K562 (cell line): Measurements from ENCODE around the gene NAT8L. TPM values are rescaled to one million over a fixed set of nuclear protein-coding genes. Genes with fewer than 3 reads are reported as not detected.

ENCODE experiments used
- ATAC-seq: fragments of 200-7000 bp; cut with Tn5 transposase; 3 replicates; pipeline ENCODE4 v1.9.1; 2020; ENCODE audit warnings: moderate library complexity
- BruUV-seq: library from RNA; stranded (reverse); fragments of 400-500 nt; replicated peaks from 2 replicates; lab custom pipeline; 2021; lab: Mats Ljungman, UMichigan
- CTCF ChIA-PET: fragments of 300-600 bp; formaldehyde crosslinking; extraction: SDS; loops from one replicate; lab custom pipeline; 2021; ENCODE audit warnings: low intra/inter-chr PET ratio; lab: Yijun Ruan, JAX
- POLR2A ChIA-PET: fragments of 300-600, 350-650 bp; sonication (Branson Sonifier 250); formaldehyde crosslinking; extraction: SDS; loops from one replicate; lab custom pipeline; 2021; ENCODE audit warnings: antibody characterized with exemption, inconsistent platforms; lab: Yijun Ruan, JAX
- DNase-seq, 4 experiments: peaks; one replicate each; pipeline versions ENCODE4 v3.0.0 to v3.0.0-alpha.2; 2011 to 2018; ENCODE audit warnings: low spot score in 3 of 4, mixed read lengths in 3 of 4; ENCODE audit errors: extremely low read depth in 1 of 4
- FAIRE-seq: peaks from 2 replicates; lab custom pipeline; 2011; peaks lifted over from hg19 to GRCh38; lab: Jason Lieb, UNC
- H2AFZ ChIP-seq: 2 replicates; pipeline ENCODE4 v1.6.0; 2011; ENCODE audit warnings: low read depth, low read length, control low read depth, inconsistent platforms
- H3K27ac ChIP-seq: fragments of 200-600 bp; 3 replicates; pipeline ENCODE4 v1.8.0; 2011; ENCODE audit warnings: low read depth, mild to moderate bottlenecking, control low read depth, inconsistent platforms, low read length, moderate library complexity, mixed read lengths; ENCODE audit errors: extremely low read depth
- H3K27me3 ChIP-seq, 2 experiments: fragments of 300-600 bp in 1 of 2; 2 replicates in 1 of 2; 3 replicates in 1 of 2; pipeline versions ENCODE4 v1.6.0 to v1.8.0; 2011; ENCODE audit warnings: inconsistent platforms in 2 of 2, low read length in 2 of 2, mild to moderate bottlenecking in 1 of 2, mixed read lengths in 1 of 2, moderate library complexity in 1 of 2; ENCODE audit not compliant: control insufficient read depth in 2 of 2, insufficient read depth in 2 of 2
- H3K36me3 ChIP-seq: fragments of 300-600 bp; 3 replicates; pipeline ENCODE4 v1.8.0; 2011; ENCODE audit warnings: mild to moderate bottlenecking, low read length, inconsistent platforms; ENCODE audit not compliant: control insufficient read depth, insufficient read depth
- H3K4me1 ChIP-seq, 2 experiments: fragments of 200-600 bp in 1 of 2; replicated peaks in 1 of 2; 2 replicates in 1 of 2; 3 replicates in 1 of 2; pipeline versions ENCODE4 v1.5.1 to v1.8.0; 2011; ENCODE audit warnings: inconsistent platforms in 2 of 2, low read length in 2 of 2, mild to moderate bottlenecking in 1 of 2, mixed read lengths in 1 of 2, moderate library complexity in 1 of 2; ENCODE audit not compliant: control insufficient read depth in 2 of 2, insufficient read depth in 2 of 2
- H3K4me2 ChIP-seq: 2 replicates; pipeline ENCODE4 v1.6.1; 2011; ENCODE audit warnings: low read length, control low read depth, inconsistent platforms, mixed read lengths; ENCODE audit not compliant: insufficient read depth
- H3K4me3 ChIP-seq: fragments of 200-600 bp; sonication (generic), shearing (Covaris generic); 2 replicates; pipeline ENCODE4 v1.5.1; 2016; ENCODE audit warnings: control low read depth, inconsistent platforms
- H3K79me2 ChIP-seq: fragments of 200-600 bp; 3 replicates; pipeline ENCODE4 v1.8.0; 2011; ENCODE audit warnings: low read length, inconsistent platforms; ENCODE audit not compliant: control insufficient read depth, insufficient read depth
- H3K9ac ChIP-seq, 2 experiments: 2 replicates each; pipeline versions ENCODE4 v1.6.0 to v1.6.1; 2011; ENCODE audit warnings: low read depth in 2 of 2, low read length in 2 of 2, control low read depth in 1 of 2, inconsistent platforms in 1 of 2, mild to moderate bottlenecking in 1 of 2, mixed read lengths in 1 of 2; ENCODE audit not compliant: insufficient read depth in 1 of 2
- H3K9me1 ChIP-seq: one replicate; pipeline ENCODE4 v1.6.0; 2011; ENCODE audit warnings: inconsistent platforms, mild to moderate bottlenecking, low read length, moderate library complexity; ENCODE audit not compliant: control insufficient read depth, insufficient read depth
- H3K9me3 ChIP-seq: replicated peaks from 2 replicates; pipeline ENCODE4 v1.5.1; 2011; ENCODE audit warnings: low read depth, low read length, inconsistent platforms; ENCODE audit not compliant: control insufficient read depth, insufficient read depth
- H4K20me1 ChIP-seq: replicated peaks from 2 replicates; pipeline ENCODE4 v1.6.1; 2011; ENCODE audit warnings: low read length, inconsistent platforms, mixed read lengths; ENCODE audit not compliant: control insufficient read depth, insufficient read depth
- EWSR1 ChIP-seq: fragments of 450-650 bp; IDR thresholded peaks from 2 replicates; pipeline ENCODE4 v1.6.1; 2018; ENCODE audit warnings: borderline replicate concordance, mild to moderate bottlenecking, low read depth, moderate library complexity; ENCODE audit not compliant: partially characterized antibody
- HMG20B ChIP-seq: fragments of 250-450 bp; sonication (Bioruptor Pico); IDR thresholded peaks from 2 replicates; pipeline ENCODE4 v1.5.0; 2021; ENCODE audit warnings: mild to moderate bottlenecking
- HOMEZ ChIP-seq: fragments of 250-450 bp; sonication (Bioruptor Pico); IDR thresholded peaks from 2 replicates; pipeline ENCODE4 v1.4.0; 2020; ENCODE audit warnings: mild to moderate bottlenecking, moderate library complexity
- KAT8 ChIP-seq: fragments of 450-650 bp; IDR thresholded peaks from 2 replicates; pipeline ENCODE4 v1.6.1; 2016; ENCODE audit warnings: low read depth, mild to moderate bottlenecking
- MAFK ChIP-seq: IDR thresholded peaks from 2 replicates; pipeline ENCODE4 v1.6.1; 2011; ENCODE audit warnings: low read length, improper control_type of control experiment
- NCOA4 ChIP-seq: fragments of 450-650 bp; IDR thresholded peaks from 2 replicates; pipeline ENCODE4 v1.6.1; 2018; ENCODE audit warnings: mild to moderate bottlenecking; ENCODE audit not compliant: partially characterized antibody
- PHB ChIP-seq: fragments of 250-450 bp; sonication (Bioruptor Pico); IDR thresholded peaks from 2 replicates; pipeline ENCODE4 v1.5.0; 2021
- ZNF277 ChIP-seq: fragments of 250-450 bp; sonication (Bioruptor Pico); IDR thresholded peaks from 2 replicates; pipeline ENCODE4 v1.8.0; 2022; ENCODE audit warnings: inconsistent platforms, mild to moderate bottlenecking, moderate library complexity, borderline replicate concordance
- ZNF79 ChIP-seq: fragments of 250-450 bp; sonication (Bioruptor Pico); IDR thresholded peaks from 2 replicates; pipeline ENCODE4 v1.4.0; 2020; ENCODE audit warnings: low read depth, mild to moderate bottlenecking, moderate library complexity
- WGBS: fragments of 100-300 bp; shearing (Covaris generic); methylation state at CpG from one replicate; pipeline ENCODE4 v1.1.6; 2016; ENCODE audit warnings: low coverage, mixed read lengths; ENCODE audit not compliant: insufficient coverage; ENCODE audit errors: missing lambda C conversion rate; 5-methylcytosine and 5-hydroxymethylcytosine counted together
- in situ Hi-C: fragments of 300-500 bp; cut with MboI; formaldehyde crosslinking; loops from 4 replicates; pipeline ENCODE4 v1.15.0; 2018; ENCODE audit warnings: inconsistent platforms, mixed read lengths
- intact Hi-C: fragments of 100-400 bp; cut with micrococcal nuclease; formaldehyde crosslinking; loops from 2 replicates; pipeline ENCODE4 v1.14.2; 2022
- polyA plus RNA-seq, 8 experiments: library from polyadenylated mRNA; depleted of rRNA in 4 of 8; stranded (reverse) in 5 of 8; unstranded in 3 of 8; fragments of >200 nt; fragmentation: Nextera tagmentation in 2 of 8; fragmentation: Illumina TruSeq in 1 of 8; extraction: Ambion mirVana in 2 of 8; extraction: Trizol in 1 of 8; gene quantifications; 2 replicates each; pipeline versions ENCODE4 v1.2.1 to v1.2.3, GENCODE V29; 2011 to 2014; ENCODE audit warnings: inconsistent platforms in 1 of 8, missing spikeins in 1 of 8
- total RNA-seq, 7 experiments: library from RNA; depleted of rRNA in 6 of 7; stranded (reverse); fragments of >200 nt in 6 of 7; fragmentation: Illumina TruSeq in 2 of 7; extraction: Trizol in 2 of 7; gene quantifications; 2 replicates each; pipeline versions ENCODE4 v1.2.1 to v1.2.3, GENCODE V29; 2011 to 2021; ENCODE audit warnings: low replicate concordance in 1 of 7

Gene NAT8L
- total and polyA plus RNA-seq, 9 of the 15 experiments (the other 6 are each of a cell fraction or from before 2014, with no cell fraction given), result 0.06 to 11.0 (median 1.5) TPM

- 8% methylated on average over 11 of the region's 12 CpGs for WGBS
- no peak for ATAC-seq
- H3K79me2 ChIP-seq, result no peaks in the 10 kb centered on the region
- FAIRE-seq, result no peak
- no TSS peak for BruUV-seq
- peaks cover 0 to 20% of the 10 kb centered on the region in 2 experiments; a peak in 3 of 5 replicates for H3K27me3 ChIP-seq
- H3K4me1 ChIP-seq, result peaks cover 3 to 61% of the 10 kb centered on the region in 2 experiments; a peak in 3 of 5 replicates
- H2AFZ ChIP-seq, result no peak overlapping the region
- no peaks in the 10 kb centered on the region for H3K9me1 ChIP-seq
- H3K9ac ChIP-seq, result no peak overlapping the region; a peak in 1 of 4 replicates
- DNase-seq, result no peak
- H3K27ac ChIP-seq, result no peak overlapping the region
- ChIA-PET POLR2A (interaction anchor here (0.5 to 1.6 kb wide), 3 partner anchors 8 to 744 kb away, joined by 3 to 6 read pairs (median 5); no protein-coding TSS in a partner anchor), CTCF (no interaction called here)
- H3K36me3 ChIP-seq, result no peaks in the 10 kb centered on the region
- in situ Hi-C loops (no loop called here), intact Hi-C loops (no loop called here)
- no peak overlapping the region for H3K4me2 ChIP-seq
- H3K9me3 ChIP-seq, result no peaks in the 10 kb centered on the region
- H3K4me3 ChIP-seq, result no peak overlapping the region
- TF ChIP-seq EWSR1, result no peak
- no peak for TF ChIP-seq HOMEZ
- no peak for TF ChIP-seq NCOA4
- TF ChIP-seq ZNF79, result no peak
- TF ChIP-seq PHB (CRISPR knock-in tag), result no peak
- TF ChIP-seq KAT8, result no peak
- TF ChIP-seq HMG20B (CRISPR knock-in tag), result no peak
- TF ChIP-seq MAFK, result no peak
- TF ChIP-seq ZNF277 (CRISPR knock-in tag), result no peak
- H4K20me1 ChIP-seq, result no peaks in the 10 kb centered on the region
Observed at GRCh38 chr4:2075171-2075986, 16.3 kb downstream of the NAT8L start.
